GM19372 (cell line): ENCODE data around the gene APOL4.
"Not testable (repeated sequence)": the region's sequence is repeated elsewhere in the genome, so short reads cannot be mapped to it uniquely, and the experiment has no call there.

Source experiments
- ATAC-seq: cut with Tn5 transposase; IDR thresholded peaks from one replicate; pipeline ENCODE4 v1.9.1; 2021; ENCODE audit warnings: mild to moderate bottlenecking, low read depth, moderate library complexity; ENCODE audit not compliant: unreplicated experiment

Gene APOL4

GRCh38 chr22:36191106-36191836 lies 10.3 kb downstream of the APOL4 start:
- no peak for ATAC-seq

- ATAC-seq: not testable (repeated sequence)
These were observed 13.7 kb downstream of the APOL4 start for GRCh38 chr22:36187862-36188261.

GRCh38 chr22:36185828-36186624 lies 15.6 kb downstream of the APOL4 start:
- no peak for ATAC-seq

- no peak for ATAC-seq
These were observed 17.1 kb downstream of the APOL4 start for GRCh38 chr22:36184433-36185025.

GRCh38 chr22:36183446-36183845 lies 18.2 kb downstream of the APOL4 start:
- no peak for ATAC-seq

GRCh38 chr22:36182857-36183256 lies 18.8 kb downstream of the APOL4 start:
- ATAC-seq: no peak

GRCh38 chr22:36182056-36182455 lies 19.6 kb downstream of the APOL4 start:
- no peak for ATAC-seq

GRCh38 chr22:36180928-36181327 lies 20.7 kb downstream of the APOL4 start:
- no peak for ATAC-seq

- ATAC-seq: no peak
These were observed 21.4 kb downstream of the APOL4 start for GRCh38 chr22:36180038-36180880.

GRCh38 chr22:36177160-36177559 lies 24.4 kb downstream of the APOL4 start:
- no peak for ATAC-seq

GRCh38 chr22:36175892-36176291 lies 25.7 kb downstream of the APOL4 start:
- no peak for ATAC-seq

- ATAC-seq: no peak
These were observed 29.7 kb downstream of the APOL4 start for GRCh38 chr22:36171941-36172340.

- no peak for ATAC-seq
These were observed 34.9 kb downstream of the APOL4 start for GRCh38 chr22:36166518-36167220.

- ATAC-seq: no peak
These were observed 35.5 kb downstream of the APOL4 start for GRCh38 chr22:36166086-36166485.

- no peak for ATAC-seq
These were observed 36.5 kb downstream of the APOL4 start for GRCh38 chr22:36165141-36165540.

GRCh38 chr22:36164621-36165020 lies 37.0 kb downstream of the APOL4 start:
- no peak for ATAC-seq

- no peak for ATAC-seq
These were observed 38.1 kb downstream of the APOL4 start for GRCh38 chr22:36163497-36163896.

- no peak for ATAC-seq
These were observed 39.2 kb downstream of the APOL4 start for GRCh38 chr22:36162127-36163034.

- not testable (repeated sequence) for ATAC-seq
These were observed 39.8 kb downstream of the APOL4 start for GRCh38 chr22:36161793-36162126.
